ENCODE data around the gene TBC1D9.

- TF ChIP-seq CTCF (IDR thresholded peaks at IDR 0.05 in 2 of 3, conservative IDR thresholded peaks at IDR 0.05 in 1 of 3; ENCODE audit: control insufficient read depth in 2 of 3, extremely low read depth in 1 of 3, insufficient read depth in 1 of 3, low read depth in 3 of 3, low read length in 3 of 3) (no peak), CUX1 (IDR thresholded peaks at IDR 0.05; ENCODE audit: insufficient replicate concordance, low read depth, low read length) (no peak), HDAC2 (IDR thresholded peaks at IDR 0.05) (no peak), EGR1 (IDR thresholded peaks at IDR 0.05; ENCODE audit: borderline replicate concordance in 1 of 2, low read depth in 2 of 2, low read length in 2 of 2) (no peak), EP300 (IDR thresholded peaks at IDR 0.05; ENCODE audit: borderline replicate concordance in 1 of 2, control insufficient read depth in 1 of 2, low read depth in 2 of 2, low read length in 2 of 2) (no peak), PML (IDR thresholded peaks at IDR 0.05; ENCODE audit: low read length) (no peak), ESRRA (IDR thresholded peaks at IDR 0.05; ENCODE audit: low read length) (no peak), POLR2A (IDR thresholded peaks at IDR 0.05; ENCODE audit: low read depth, low read length) (no peak), CHD4 (IDR thresholded peaks at IDR 0.05) (no peak), RCOR1 (conservative IDR thresholded peaks at IDR 0.05; ENCODE audit: low read depth, low read length) (no peak), SMC3 (IDR thresholded peaks at IDR 0.05; ENCODE audit: borderline replicate concordance, low read length) (no peak), HDGF (IDR thresholded peaks at IDR 0.05) (no peak), ZNF687 (IDR thresholded peaks at IDR 0.05) (no peak), POLR2AphosphoS5 (IDR thresholded peaks at IDR 0.05; ENCODE audit: low read length) (no peak)
These were observed 31.4 kb downstream of the TBC1D9 start for GRCh38 chr4:140724760-140725159.
